Ovary (tissue), 9 donors: ENCODE results near the gene LRRC8C. TPM values are rescaled to one million over a fixed set of nuclear protein-coding genes. Genes with fewer than 3 reads are reported as not detected.

Experiments
- DNase-seq, 5 donors: peaks; one replicate each; pipeline ENCODE4 v3.0.0-alpha.2; 2019 to 2020
- H3K27ac ChIP-seq, 2 donors: fragments of 200-600 bp; one replicate each; pipeline versions ENCODE4 v1.5.1 to v1.8.0; 2019 to 2022
- H3K27me3 ChIP-seq: fragments of 200-600 bp; one replicate; pipeline ENCODE4 v1.8.0; 2022
- H3K36me3 ChIP-seq: fragments of 200-600 bp; sonication (generic); one replicate; pipeline ENCODE4 v1.5.1; 2019
- H3K4me1 ChIP-seq: one replicate; pipeline ENCODE4 v1.8.1; 2013; ENCODE audit warnings: mild to moderate bottlenecking, moderate library complexity; ENCODE audit not compliant: insufficient read depth
- H3K4me3 ChIP-seq: fragments of 200-600 bp; sonication (generic); one replicate; pipeline ENCODE4 v1.5.1; 2017
- H3K9me3 ChIP-seq, 2 donors: fragments of 200-600 bp in 1 of 2; sonication (generic) in 1 of 2; one replicate each; pipeline versions ENCODE4 v1.5.1 to v1.8.1; 2013 to 2019; ENCODE audit warnings: mild to moderate bottlenecking in 1 of 2, moderate library complexity in 1 of 2
- EP300 ChIP-seq: sonication (generic); formaldehyde crosslinking; IDR thresholded peaks from one replicate; pipeline ENCODE4 v1.6.1; 2017; ENCODE audit warnings: antibody characterized with exemption
- POLR2A ChIP-seq: fragments of 450-650 bp; IDR thresholded peaks from one replicate; pipeline ENCODE4 v1.6.1; 2017; ENCODE audit warnings: antibody characterized with exemption, mild to moderate bottlenecking, moderate library complexity
- WGBS, 3 donors: extraction: QIAGEN DNeasy Blood & Tissue Kit in 1 of 3; methylation state at CpG; one replicate each; pipeline versions ENCODE4 v1.1.5 to v1.1.7; 2013 to 2017; 5-methylcytosine and 5-hydroxymethylcytosine counted together
- intact Hi-C, 4 donors: fragments of 100-400 bp; cut with DNase I; formaldehyde crosslinking; loops; one replicate each; pipeline versions ENCODE4 v1.11.0 to v1.15.1; 2022 to 2023
- polyA plus RNA-seq, 2 donors: library from polyadenylated mRNA; stranded (reverse); fragments of 200-250 nt in 1 of 2; fragments of 350-450 nt in 1 of 2; fragmentation: Illumina TruSeq in 1 of 2; extraction: RNeasy Lipid Tissue Mini Kit (QIAGEN cat#74804) in 1 of 2; gene quantifications; one replicate each; pipeline ENCODE4 v1.2.3, GENCODE V29; 2013 to 2014
- total RNA-seq, 7 donors: library from RNA; depleted of rRNA in 2 of 7; stranded (reverse); fragments of >200 nt in 2 of 7; fragmentation: NEBNext Ultra II Directional in 3 of 7; extraction: Animal tissue kit (Norgen Biotek cat#: 25700) in 3 of 7; gene quantifications; one replicate each; pipeline versions ENCODE4 v1.1.0 to v1.2.4, GENCODE V29; 2016 to 2023
- TF ChIP-seq, protein P1 (sequence below), 3 donors: fragments of 450-650 bp in 2 of 3; fragments of 200-600 bp in 1 of 3; IDR thresholded peaks; one replicate each; pipeline versions ENCODE4 v1.5.1 to v1.8.0; 2016 to 2022; ENCODE audit warnings: antibody characterized with exemption in 3 of 3, mild to moderate bottlenecking in 1 of 3
- donor health status: DM: no; HTN: no; CAD: no; lungs with moderate emphysema.
- donor health status: DM: no; HTN: no; CAD: no.
- donor health status: Bipolar disorder and iron deficiency.
- donor health status: DM: yes; HTN: yes; CAD: no.
- donor health status: DM: no; HTN: no; CAD: no.
- donor health status: DM: yes; HTN: yes; CAD: no.

LRRC8C gene
- total and polyA plus RNA-seq, 9 donors, result 5.6 to 11.1 (median 7.2) TPM

DNA sequence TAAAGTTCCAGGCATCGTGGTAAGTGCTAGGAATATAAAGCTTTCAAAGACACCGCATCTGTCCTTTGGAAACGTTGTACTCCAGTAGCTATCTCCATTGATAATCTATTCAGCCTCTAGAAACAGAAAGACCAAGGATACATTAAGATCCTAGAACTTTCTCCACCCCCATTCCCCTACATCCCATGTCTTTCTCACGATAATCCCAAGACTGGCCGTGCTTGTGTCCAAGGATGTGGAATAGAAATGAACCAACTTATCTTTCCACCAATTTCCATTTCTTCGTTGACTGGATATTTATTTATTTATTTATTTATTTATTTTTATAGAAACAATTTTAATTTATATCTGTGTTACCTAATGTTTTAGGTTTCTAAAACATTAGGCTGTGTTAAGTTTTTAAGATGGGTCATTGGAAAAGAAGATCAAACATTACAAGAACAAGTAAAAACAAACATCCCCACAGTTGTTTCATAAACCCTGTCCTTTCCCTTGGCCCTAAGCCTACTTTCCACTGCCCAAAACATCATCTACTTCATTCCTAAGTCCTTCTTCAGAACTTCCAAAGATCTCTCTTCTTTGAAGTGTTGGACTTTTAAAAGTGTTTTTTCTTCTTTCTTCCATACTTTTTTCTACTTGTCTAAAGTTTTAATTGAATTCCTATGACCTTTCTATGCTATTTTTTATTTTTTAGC lies 39.7 kb downstream of the LRRC8C start:
- DNase-seq, result no peak
- Histone ChIP-seq H3K9me3 (no peaks in the 10 kb centered on the region), H3K4me3 (no peak overlapping the region), H3K27ac (no peak overlapping the region), H3K36me3 (no peaks in the 10 kb centered on the region), H3K4me1 (no peaks in the 10 kb centered on the region), H3K27me3 (no peaks in the 10 kb centered on the region)
- WGBS, 3 donors, result 74 to 79% (median 79%) methylated on average over 6 of the region's 6 CpGs
- TF ChIP-seq POLR2A (no peak), EP300 (no peak)
- TF ChIP-seq, protein P1, sequence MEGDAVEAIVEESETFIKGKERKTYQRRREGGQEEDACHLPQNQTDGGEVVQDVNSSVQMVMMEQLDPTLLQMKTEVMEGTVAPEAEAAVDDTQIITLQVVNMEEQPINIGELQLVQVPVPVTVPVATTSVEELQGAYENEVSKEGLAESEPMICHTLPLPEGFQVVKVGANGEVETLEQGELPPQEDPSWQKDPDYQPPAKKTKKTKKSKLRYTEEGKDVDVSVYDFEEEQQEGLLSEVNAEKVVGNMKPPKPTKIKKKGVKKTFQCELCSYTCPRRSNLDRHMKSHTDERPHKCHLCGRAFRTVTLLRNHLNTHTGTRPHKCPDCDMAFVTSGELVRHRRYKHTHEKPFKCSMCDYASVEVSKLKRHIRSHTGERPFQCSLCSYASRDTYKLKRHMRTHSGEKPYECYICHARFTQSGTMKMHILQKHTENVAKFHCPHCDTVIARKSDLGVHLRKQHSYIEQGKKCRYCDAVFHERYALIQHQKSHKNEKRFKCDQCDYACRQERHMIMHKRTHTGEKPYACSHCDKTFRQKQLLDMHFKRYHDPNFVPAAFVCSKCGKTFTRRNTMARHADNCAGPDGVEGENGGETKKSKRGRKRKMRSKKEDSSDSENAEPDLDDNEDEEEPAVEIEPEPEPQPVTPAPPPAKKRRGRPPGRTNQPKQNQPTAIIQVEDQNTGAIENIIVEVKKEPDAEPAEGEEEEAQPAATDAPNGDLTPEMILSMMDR (IDR thresholded peaks at IDR 0.05), result no peak
- intact Hi-C loops, result no loop called here

DNA sequence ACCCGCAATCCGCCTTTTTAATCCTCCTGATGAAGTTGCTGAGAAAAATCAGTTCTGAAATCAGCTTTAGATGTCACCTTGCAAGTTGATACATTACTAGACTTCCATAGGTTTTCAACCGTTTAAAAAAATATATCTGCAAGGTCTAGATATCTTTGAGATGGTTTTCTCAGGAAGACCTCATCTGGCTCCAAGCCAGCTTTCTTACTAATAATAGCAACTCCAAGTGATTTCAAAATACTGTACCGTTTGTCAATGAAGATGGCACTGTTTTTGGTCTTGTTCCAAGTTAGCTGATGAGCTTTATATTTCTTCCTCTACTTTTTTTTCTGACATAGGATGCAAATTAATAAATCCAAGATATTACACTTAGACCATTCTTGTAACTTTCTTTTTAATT lies 40.3 kb downstream of the LRRC8C start:
- WGBS, 3 donors, result 78 to 86% (median 84%) methylated on average over 4 of the region's 4 CpGs
- no peak for DNase-seq
- Histone ChIP-seq H3K9me3 (no peaks in the 10 kb centered on the region), H3K36me3 (no peaks in the 10 kb centered on the region), H3K27ac (no peak overlapping the region), H3K4me1 (no peaks in the 10 kb centered on the region), H3K27me3 (no peaks in the 10 kb centered on the region), H3K4me3 (no peak overlapping the region)
- intact Hi-C loops, result no loop called here
- TF ChIP-seq POLR2A (no peak), EP300 (no peak)
- TF ChIP-seq, protein P1 (IDR thresholded peaks at IDR 0.05), result no peak

- Histone ChIP-seq H3K4me1 (no peaks in the 10 kb centered on the region), H3K36me3 (no peaks in the 10 kb centered on the region), H3K27ac (no peak overlapping the region), H3K9me3 (no peaks in the 10 kb centered on the region), H3K27me3 (no peaks in the 10 kb centered on the region), H3K4me3 (no peak overlapping the region)
- no peak for DNase-seq
- intact Hi-C loops, result no loop called here
- no peak for TF ChIP-seq POLR2A
- TF ChIP-seq EP300, result no peak
- TF ChIP-seq, protein P1 (IDR thresholded peaks at IDR 0.05), result no peak
- WGBS, 3 donors, result 91 to 96% (median 96%) methylated on average over 4 of the region's 4 CpGs
Observed at GRCh38 chr1:89675677-89676076, 42.8 kb downstream of the LRRC8C start.

- no peak for DNase-seq
- Histone ChIP-seq H3K4me1 (no peaks in the 10 kb centered on the region), H3K27me3 (no peaks in the 10 kb centered on the region), H3K4me3 (no peak overlapping the region), H3K9me3 (no peaks in the 10 kb centered on the region), H3K27ac (no peak overlapping the region), H3K36me3 (no peaks in the 10 kb centered on the region)
- intact Hi-C loops, result no loop called here
- 96 to 98% (median 98%) methylated on average over 2 of the region's 2 CpGs for WGBS, 3 donors
- TF ChIP-seq, protein P1 (IDR thresholded peaks at IDR 0.05), result no peak
- TF ChIP-seq EP300, result no peak
- no peak for TF ChIP-seq POLR2A
Observed at GRCh38 chr1:89681045-89681729, 48.3 kb downstream of the LRRC8C start.
